Measurements from ENCODE around the gene XPO4. TPM values are rescaled to one million over a fixed set of nuclear protein-coding genes. Genes with fewer than 3 reads are reported as not detected.
A peak's percentile ranks its signal among the peaks of the same experiment; 100 is the strongest.

The XPO4 gene
- total and polyA plus RNA-seq, 11 donors, result 4.8 to 53.7 (median 25.6) TPM

GRCh38 chr13:20815464-20815863, 87.1 kb downstream of the XPO4 start:
- H3K36me3 ChIP-seq, result peaks cover 0 to 8% (median 0%) of the 10 kb centered on the region in 9 donors
- H3K4me1 ChIP-seq, result peaks cover 0 to 40% (median 27%) of the 10 kb centered on the region in 12 donors
- H3K9me3 ChIP-seq, result no peaks in the 10 kb centered on the region
- H3K27me3 ChIP-seq, result no peaks in the 10 kb centered on the region
- ATAC-seq (no peak), DNase-seq (no peak)
- 33 to 59% (median 57%) methylated on average over 1 of the region's 1 CpG for WGBS, 4 donors
- intact Hi-C loops (cut with DNase I), result no loop called here
- TF ChIP-seq CTCF (IDR thresholded peaks at IDR 0.05), result no peak
- no peak for TF ChIP-seq POLR2A (IDR thresholded peaks at IDR 0.05)
- H3K27ac ChIP-seq, result peak overlapping the region in 11 of 12 donors; percentile 47 to 85 (median 74)
- H3K4me3 ChIP-seq, result no peak overlapping the region

GRCh38 chr13:20814224-20814910, 88.2 kb downstream of the XPO4 start:
- no peaks in the 10 kb centered on the region for H3K9me3 ChIP-seq
- intact Hi-C loops (cut with DNase I), result loop anchor here in 1 of 10 donors (5.0 kb wide), 1 partner anchor 42 kb away; the partner anchor contains the start of gene EEF1AKMT1
- TF ChIP-seq POLR2A (IDR thresholded peaks at IDR 0.05), result no peak
- TF ChIP-seq CTCF (IDR thresholded peaks at IDR 0.05), result no peak
- H3K4me3 ChIP-seq, result peak overlapping the region in 4 of 12 donors; percentile 10 to 33 (median 18)
- no peaks in the 10 kb centered on the region for H3K27me3 ChIP-seq
- H3K4me1 ChIP-seq, result peaks cover 0 to 40% (median 29%) of the 10 kb centered on the region in 12 donors
- H3K27ac ChIP-seq, result peak overlapping the region; percentile 41 to 85 (median 72)
- H3K36me3 ChIP-seq, result peaks cover 0 to 7% (median 2%) of the 10 kb centered on the region in 9 donors
- peak; percentile 95 to 97 (median 96) for ATAC-seq
- peak; percentile 79 to 93 (median 86) for DNase-seq
- 10 to 16% (median 12%) methylated on average over 5 of the region's 5 CpGs for WGBS, 4 donors

- no peak for ATAC-seq
- TF ChIP-seq CTCF (IDR thresholded peaks at IDR 0.05) (no peak), POLR2A (IDR thresholded peaks at IDR 0.05) (no peak)
- H3K4me3 ChIP-seq, result no peak overlapping the region
- H3K27me3 ChIP-seq, result no peaks in the 10 kb centered on the region
- peak overlapping the region in 7 of 12 donors; percentile 7 to 85 (median 74) for H3K27ac ChIP-seq
- peaks cover 0 to 20% (median 14%) of the 10 kb centered on the region in 9 donors for H3K36me3 ChIP-seq
- intact Hi-C loops (cut with DNase I), result loop anchor here in 1 of 10 donors (5.0 kb wide), 1 partner anchor 41 kb away; the partner anchor contains the start of gene EEF1AKMT1
- WGBS, 4 donors, result 78 to 85% (median 80%) methylated on average over 7 of the region's 7 CpGs
- no peaks in the 10 kb centered on the region for H3K9me3 ChIP-seq
- no peak for DNase-seq
- peaks cover 0 to 40% (median 29%) of the 10 kb centered on the region in 12 donors for H3K4me1 ChIP-seq
Measured at GRCh38 chr13:20812890-20813289, 89.7 kb downstream of the XPO4 start.

- H3K27ac ChIP-seq, result peak overlapping the region in 2 of 12 donors; percentile 2 to 14
- H3K4me1 ChIP-seq, result peaks cover 0 to 32% (median 22%) of the 10 kb centered on the region in 12 donors
- H3K27me3 ChIP-seq, result no peaks in the 10 kb centered on the region
- H3K9me3 ChIP-seq, result no peaks in the 10 kb centered on the region
- H3K36me3 ChIP-seq, result peaks cover 0 to 39% (median 34%) of the 10 kb centered on the region in 9 donors
- ATAC-seq, result peak in 1 of 4 donors; percentile 11
- intact Hi-C loops (cut with DNase I), result loop anchor here in 1 of 10 donors (5.0 kb wide), 1 partner anchor 39 kb away; the partner anchor contains the start of gene EEF1AKMT1
- TF ChIP-seq POLR2A (IDR thresholded peaks at IDR 0.05), result no peak
- no peak for TF ChIP-seq CTCF (IDR thresholded peaks at IDR 0.05)
- DNase-seq, result no peak
- 51 to 71% (median 65%) methylated on average over 2 of the region's 2 CpGs for WGBS, 4 donors
- H3K4me3 ChIP-seq, result no peak overlapping the region
Measured at GRCh38 chr13:20810808-20811207, 91.7 kb downstream of the XPO4 start.

Measured in heart left ventricle (tissue), 16 donors.